Testis (tissue), 3 donors: Measurements from ENCODE around the gene TAF11L11. TPM values are rescaled to one million over a fixed set of nuclear protein-coding genes. Genes with fewer than 3 reads are reported as not detected.
"Not testable (repeated sequence)": the region's sequence is repeated elsewhere in the genome, so short reads cannot be mapped to it uniquely, and the experiment has no call there.

Experiments used
- DNase-seq: peaks from one replicate; pipeline ENCODE4 v3.0.0-alpha.2; 2019
- H3K27ac ChIP-seq, 2 donors: fragments of 200-600 bp; sonication (generic); one replicate each; pipeline ENCODE4 v1.5.1; 2019
- H3K27me3 ChIP-seq: fragments of 200-600 bp; sonication (generic); one replicate; pipeline ENCODE4 v1.5.1; 2019
- H3K36me3 ChIP-seq: fragments of 200-600 bp; sonication (generic); one replicate; pipeline ENCODE4 v1.5.1; 2017; ENCODE audit warnings: low read depth; ENCODE audit errors: missing control alignments
- H3K4me1 ChIP-seq: fragments of 200-600 bp; sonication (generic); one replicate; pipeline ENCODE4 v1.5.1; 2019
- H3K4me3 ChIP-seq, 2 donors: fragments of 200-600 bp; sonication (generic); one replicate each; pipeline ENCODE4 v1.5.1; 2017 to 2019
- H3K9me3 ChIP-seq: fragments of 200-600 bp; sonication (generic); one replicate; pipeline ENCODE4 v1.5.1; 2017
- POLR2A ChIP-seq: fragments of 450-650 bp; IDR thresholded peaks from one replicate; pipeline ENCODE4 v1.6.1; 2017; ENCODE audit warnings: antibody characterized with exemption, mild to moderate bottlenecking, moderate library complexity
- WGBS, 2 donors: methylation state at CpG; one replicate each; pipeline ENCODE4 v1.1.5; 2018; 5-methylcytosine and 5-hydroxymethylcytosine counted together
- intact Hi-C: fragments of 100-400 bp; cut with DNase I; formaldehyde crosslinking; loops from one replicate; pipeline ENCODE4 v1.15.1; 2023; ENCODE audit warnings: low total_unique reads
- polyA plus RNA-seq: library from polyadenylated mRNA; stranded (reverse); fragments of 350-450 nt; fragmentation: Illumina TruSeq; extraction: RNeasy Lipid Tissue Mini Kit (QIAGEN cat#74804); gene quantifications from one replicate; pipeline ENCODE4 v1.2.3, GENCODE V29; 2014; ENCODE audit warnings: low read depth, low replicate concordance; ENCODE audit not compliant: insufficient read depth
- small RNA-seq, 2 donors: library from RNA; depleted of rRNA; stranded (forward); fragments of <200 nt; gene quantifications; one replicate each; pipeline ENCODE3, GENCODE V24; 2016
- total RNA-seq, 2 donors: library from RNA; depleted of rRNA; stranded (reverse); fragments of >200 nt; gene quantifications; one replicate each; pipeline ENCODE4 v1.2.3, GENCODE V29; 2016
- TF ChIP-seq, protein P1 (sequence below), 3 experiments: fragments of 450-650 bp in 2 of 3; fragments of 200-600 bp in 1 of 3; sonication (generic) in 1 of 3; IDR thresholded peaks; one replicate each; pipeline ENCODE4 v1.5.1; 2016 to 2019; ENCODE audit warnings: antibody characterized with exemption in 3 of 3, mild to moderate bottlenecking in 2 of 3, moderate library complexity in 1 of 3

Gene TAF11L11
- total and polyA plus RNA-seq, 3 donors from 2014 or later = not detected

DNA sequence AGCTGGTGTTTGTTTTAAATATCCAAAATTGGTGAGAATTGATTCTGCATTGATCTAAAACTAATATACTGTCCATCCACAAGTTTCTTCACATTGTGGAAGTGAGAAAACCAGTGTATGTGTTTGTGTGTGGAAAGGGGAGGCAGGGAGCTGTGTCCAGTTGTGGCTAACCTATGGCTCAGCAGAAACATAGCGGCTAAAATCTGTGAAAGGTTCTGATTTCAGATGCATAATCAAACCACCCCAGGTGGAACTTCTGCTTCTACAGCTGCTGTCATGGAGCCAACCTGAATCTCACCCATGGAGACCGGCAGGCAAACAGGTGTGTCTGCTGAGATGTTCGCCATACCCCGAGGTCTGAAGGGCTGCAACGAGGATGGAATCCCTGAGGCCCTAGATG lies 30.2 kb downstream of the TAF11L11 start, which contains the start of gene TAF11L14:
Gene TAF11L14 (plus strand): TSS at position 301 of the 400 bp plus-strand sequence.
- no peaks in the 10 kb centered on the region for H3K9me3 ChIP-seq
- intact Hi-C loops = no loop called here
- DNase-seq = no peak
- H3K4me1 ChIP-seq = no peaks in the 10 kb centered on the region
- H3K4me3 ChIP-seq = no peak within 1 kb of the TSS
- H3K27me3 ChIP-seq = no peaks in the 10 kb centered on the region
- WGBS, 2 donors = 70 to 90% methylated on average over 3 to 5 of the region's 5 CpGs
- no peaks in the 10 kb centered on the region for H3K36me3 ChIP-seq
- H3K27ac ChIP-seq = no peak within 1 kb of the TSS
- TF ChIP-seq, protein P1, sequence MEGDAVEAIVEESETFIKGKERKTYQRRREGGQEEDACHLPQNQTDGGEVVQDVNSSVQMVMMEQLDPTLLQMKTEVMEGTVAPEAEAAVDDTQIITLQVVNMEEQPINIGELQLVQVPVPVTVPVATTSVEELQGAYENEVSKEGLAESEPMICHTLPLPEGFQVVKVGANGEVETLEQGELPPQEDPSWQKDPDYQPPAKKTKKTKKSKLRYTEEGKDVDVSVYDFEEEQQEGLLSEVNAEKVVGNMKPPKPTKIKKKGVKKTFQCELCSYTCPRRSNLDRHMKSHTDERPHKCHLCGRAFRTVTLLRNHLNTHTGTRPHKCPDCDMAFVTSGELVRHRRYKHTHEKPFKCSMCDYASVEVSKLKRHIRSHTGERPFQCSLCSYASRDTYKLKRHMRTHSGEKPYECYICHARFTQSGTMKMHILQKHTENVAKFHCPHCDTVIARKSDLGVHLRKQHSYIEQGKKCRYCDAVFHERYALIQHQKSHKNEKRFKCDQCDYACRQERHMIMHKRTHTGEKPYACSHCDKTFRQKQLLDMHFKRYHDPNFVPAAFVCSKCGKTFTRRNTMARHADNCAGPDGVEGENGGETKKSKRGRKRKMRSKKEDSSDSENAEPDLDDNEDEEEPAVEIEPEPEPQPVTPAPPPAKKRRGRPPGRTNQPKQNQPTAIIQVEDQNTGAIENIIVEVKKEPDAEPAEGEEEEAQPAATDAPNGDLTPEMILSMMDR (IDR thresholded peaks at IDR 0.05) = no peak
- TF ChIP-seq POLR2A = no peak

DNA sequence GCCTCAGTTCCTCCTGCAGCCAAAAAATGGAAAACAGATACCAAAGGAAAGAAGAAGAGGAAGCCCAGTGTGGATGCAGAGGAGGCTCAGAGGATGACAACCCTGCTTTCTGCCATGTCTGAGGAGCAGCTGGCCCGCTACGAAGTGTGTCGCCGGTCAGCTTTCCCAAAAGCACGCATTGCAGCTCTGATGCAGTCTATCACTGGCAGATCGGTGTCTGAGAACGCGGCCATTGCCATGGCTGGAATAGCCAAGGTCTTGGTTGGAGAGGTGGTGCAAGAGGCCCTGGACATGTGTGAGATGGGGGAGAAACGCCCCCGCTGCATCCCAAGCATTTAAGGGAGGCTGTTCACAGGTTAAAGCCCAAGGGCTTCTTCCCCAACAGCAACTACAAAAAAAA lies 45.2 kb downstream of the TAF11L11 start:
- H3K9me3 ChIP-seq, DNase-seq, H3K27ac ChIP-seq, H3K4me3 ChIP-seq, intact Hi-C loops, H3K27me3 ChIP-seq, H3K4me1 ChIP-seq, H3K36me3 ChIP-seq: not testable (repeated sequence)
- WGBS, 2 donors = 92 to 93% methylated on average over 10 of the region's 10 CpGs

DNA sequence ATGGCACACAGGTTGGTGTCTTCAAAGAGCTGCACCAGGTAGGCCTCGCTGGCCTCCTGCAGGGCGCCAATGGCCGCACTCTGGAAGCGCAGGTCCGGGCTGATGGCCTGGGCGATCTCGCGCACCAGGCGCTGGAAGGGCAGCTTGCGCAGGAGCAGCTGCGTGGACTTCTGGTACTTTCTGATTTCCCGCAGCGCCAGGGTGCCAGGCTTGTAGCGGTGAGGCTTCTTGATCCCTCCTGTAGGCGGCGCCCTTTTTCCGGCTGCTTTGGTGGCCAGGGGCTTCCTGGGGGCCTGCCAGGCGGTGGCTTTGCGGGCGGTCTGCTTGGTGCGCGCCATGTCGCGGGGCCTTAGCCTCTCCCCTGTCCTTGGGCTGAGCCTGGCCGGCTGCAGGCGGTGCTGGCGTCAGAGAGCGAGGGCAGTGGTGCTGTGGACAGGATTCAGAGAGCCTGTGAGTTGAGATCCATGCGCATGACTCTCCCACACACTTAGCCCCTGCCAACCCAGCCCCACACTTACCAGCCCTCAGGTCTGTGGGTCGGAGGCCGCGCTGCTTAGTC lies 51.3 kb downstream of the TAF11L11 start:
- DNase-seq = peak; percentile 16
- H3K27ac ChIP-seq, H3K4me1 ChIP-seq, H3K9me3 ChIP-seq, H3K36me3 ChIP-seq, H3K27me3 ChIP-seq, intact Hi-C loops: not testable (repeated sequence)
- peak overlapping the region in 1 of 2 donors; percentile 12 for H3K4me3 ChIP-seq
- WGBS, 2 donors = 73 to 86% methylated on average over 12 to 32 of the region's 32 CpGs

Small RNA genes lying within 50 kb of the gene (small RNA-seq; reads per million reads assigned to genes)
- gene AC233724.1 = 0 reads per million in 2 donors
- gene AC233724.2 = 0 reads per million in 2 donors
- 0 reads per million in 2 donors for gene AC233724.3
- 0 reads per million in 2 donors for gene AC233724.4
- 0 reads per million in 2 donors for gene AC233724.6
- 0 reads per million in 2 donors for gene AC233724.7

Other genes with a start within 250 kb of the TAF11L11 start
- not detected for gene TAF11L2, start 106.0 kb upstream of the TAF11L11 start, total RNA-seq
- gene TAF11L2, start 106.0 kb upstream of the TAF11L11 start, polyA plus RNA-seq = not detected
- not detected for gene TAF11L3, start 85.8 kb upstream of the TAF11L11 start, total RNA-seq
- gene TAF11L3, start 85.8 kb upstream of the TAF11L11 start, polyA plus RNA-seq = not detected
- not detected for gene TAF11L4, start 82.4 kb upstream of the TAF11L11 start, total RNA-seq
- gene TAF11L4, start 82.4 kb upstream of the TAF11L11 start, polyA plus RNA-seq = not detected
- gene TAF11L5, start 78.9 kb upstream of the TAF11L11 start, total RNA-seq = not detected
- gene TAF11L5, start 78.9 kb upstream of the TAF11L11 start, polyA plus RNA-seq = not detected
- not detected for gene TAF11L6, start 75.5 kb upstream of the TAF11L11 start, total RNA-seq
- not detected for gene TAF11L6, start 75.5 kb upstream of the TAF11L11 start, polyA plus RNA-seq
- gene TAF11L7, start 18.4 kb upstream of the TAF11L11 start, total RNA-seq = not detected
- gene TAF11L7, start 18.4 kb upstream of the TAF11L11 start, polyA plus RNA-seq = not detected
- not detected for gene TAF11L8, start 13.2 kb upstream of the TAF11L11 start, total RNA-seq
- gene TAF11L8, start 13.2 kb upstream of the TAF11L11 start, polyA plus RNA-seq = not detected
- not detected for gene TAF11L9, start 9.8 kb upstream of the TAF11L11 start, total RNA-seq
- gene TAF11L9, start 9.8 kb upstream of the TAF11L11 start, polyA plus RNA-seq = not detected
- not detected for gene TAF11L10, start 6.4 kb upstream of the TAF11L11 start, total RNA-seq
- gene TAF11L10, start 6.4 kb upstream of the TAF11L11 start, polyA plus RNA-seq = not detected
- gene TAF11L12, start 6.2 kb downstream of the TAF11L11 start, total RNA-seq = under 1 TPM in 1 of 2 donors, not detected in 1; 0.25 TPM
- gene TAF11L12, start 6.2 kb downstream of the TAF11L11 start, polyA plus RNA-seq = not detected
- not detected for gene TAF11L13, start 27.9 kb downstream of the TAF11L11 start, total RNA-seq
- gene TAF11L13, start 27.9 kb downstream of the TAF11L11 start, polyA plus RNA-seq = not detected
- gene TAF11L14, start 30.3 kb downstream of the TAF11L11 start, total RNA-seq = not detected
- gene TAF11L14, start 30.3 kb downstream of the TAF11L11 start, polyA plus RNA-seq = not detected